Measurements from ENCODE around the gene TSPAN4. TPM values are rescaled to one million over a fixed set of nuclear protein-coding genes. Genes with fewer than 3 reads are reported as not detected.
A peak's percentile ranks its signal among the peaks of the same experiment; 100 is the strongest.

The TSPAN4 gene
- total and polyA plus RNA-seq, 11 donors, result 22.7 to 93.0 (median 31.3) TPM

- H3K4me3 ChIP-seq, result no peak overlapping the region
- no peaks in the 10 kb centered on the region for H3K9me3 ChIP-seq
- no peaks in the 10 kb centered on the region for H3K27me3 ChIP-seq
- no peak overlapping the region for H3K27ac ChIP-seq
- TF ChIP-seq, protein P1, sequence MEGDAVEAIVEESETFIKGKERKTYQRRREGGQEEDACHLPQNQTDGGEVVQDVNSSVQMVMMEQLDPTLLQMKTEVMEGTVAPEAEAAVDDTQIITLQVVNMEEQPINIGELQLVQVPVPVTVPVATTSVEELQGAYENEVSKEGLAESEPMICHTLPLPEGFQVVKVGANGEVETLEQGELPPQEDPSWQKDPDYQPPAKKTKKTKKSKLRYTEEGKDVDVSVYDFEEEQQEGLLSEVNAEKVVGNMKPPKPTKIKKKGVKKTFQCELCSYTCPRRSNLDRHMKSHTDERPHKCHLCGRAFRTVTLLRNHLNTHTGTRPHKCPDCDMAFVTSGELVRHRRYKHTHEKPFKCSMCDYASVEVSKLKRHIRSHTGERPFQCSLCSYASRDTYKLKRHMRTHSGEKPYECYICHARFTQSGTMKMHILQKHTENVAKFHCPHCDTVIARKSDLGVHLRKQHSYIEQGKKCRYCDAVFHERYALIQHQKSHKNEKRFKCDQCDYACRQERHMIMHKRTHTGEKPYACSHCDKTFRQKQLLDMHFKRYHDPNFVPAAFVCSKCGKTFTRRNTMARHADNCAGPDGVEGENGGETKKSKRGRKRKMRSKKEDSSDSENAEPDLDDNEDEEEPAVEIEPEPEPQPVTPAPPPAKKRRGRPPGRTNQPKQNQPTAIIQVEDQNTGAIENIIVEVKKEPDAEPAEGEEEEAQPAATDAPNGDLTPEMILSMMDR (IDR thresholded peaks at IDR 0.05), result no peak
- TF ChIP-seq POLR2A (IDR thresholded peaks at IDR 0.05), result no peak
- peaks cover 0 to 32% (median 22%) of the 10 kb centered on the region in 9 donors for H3K36me3 ChIP-seq
- intact Hi-C loops (cut with DNase I), result no loop called here
- no peaks in the 10 kb centered on the region for H3K4me1 ChIP-seq
- DNase-seq (no peak), ATAC-seq (no peak)
- WGBS, 4 donors, result 84 to 95% (median 89%) methylated on average over 15 to 26 of the region's 26 CpGs
Measured at GRCh38 chr11:895331-896110, 52.9 kb downstream of the TSPAN4 start.

- H3K4me1 ChIP-seq, result no peaks in the 10 kb centered on the region
- peaks cover 0 to 46% (median 40%) of the 10 kb centered on the region in 9 donors for H3K36me3 ChIP-seq
- DNase-seq, result no peak
- no peak for ATAC-seq
- no peaks in the 10 kb centered on the region for H3K9me3 ChIP-seq
- H3K4me3 ChIP-seq, result no peak overlapping the region
- TF ChIP-seq, protein P1 (IDR thresholded peaks at IDR 0.05), result no peak
- TF ChIP-seq POLR2A (IDR thresholded peaks at IDR 0.05), result no peak
- H3K27ac ChIP-seq, result peak overlapping the region in 1 of 12 donors; percentile 5
- 76 to 87% (median 84%) methylated on average over 4 to 17 of the region's 17 CpGs for WGBS, 4 donors
- intact Hi-C loops (cut with DNase I), result no loop called here
- H3K27me3 ChIP-seq, result no peaks in the 10 kb centered on the region
Measured at GRCh38 chr11:897253-898142, 54.8 kb downstream of the TSPAN4 start.

GRCh38 chr11:898143-898511 lies 55.5 kb downstream of the TSPAN4 start:
- intact Hi-C loops (cut with DNase I), result no loop called here
- DNase-seq (no peak), ATAC-seq (peak in 3 of 4 donors; percentile 3 to 10 (median 10))
- peaks cover 0 to 52% (median 47%) of the 10 kb centered on the region in 9 donors for H3K36me3 ChIP-seq
- H3K27me3 ChIP-seq, result no peaks in the 10 kb centered on the region
- H3K27ac ChIP-seq, result no peak overlapping the region
- H3K9me3 ChIP-seq, result no peaks in the 10 kb centered on the region
- WGBS, 4 donors, result 64 to 73% (median 65%) methylated on average over 7 to 10 of the region's 10 CpGs
- TF ChIP-seq, protein P1 (IDR thresholded peaks at IDR 0.05), result peak in 1 of 12 donors; percentile 32
- no peak for TF ChIP-seq POLR2A (IDR thresholded peaks at IDR 0.05)
- H3K4me1 ChIP-seq, result no peaks in the 10 kb centered on the region
- no peak overlapping the region for H3K4me3 ChIP-seq

All from heart left ventricle (tissue), 16 donors.